Measurements from ENCODE around the gene STAT3. TPM values are rescaled to one million over a fixed set of nuclear protein-coding genes. Genes with fewer than 3 reads are reported as not detected.
"Not testable (repeated sequence)": the region's sequence is repeated elsewhere in the genome, so short reads cannot be mapped to it uniquely, and the experiment has no call there.

STAT3 gene
- total RNA-seq, 1 donor from 2014 or later = 281 TPM

GRCh38 chr17:42404326-42405055, 16.2 kb upstream of the STAT3 start:
- H3K9me3 Mint-ChIP-seq (ENCODE audit: unreplicated experiment) = no peaks in the 10 kb centered on the region
- TF ChIP-seq CTCF (IDR thresholded peaks at IDR 0.05) = no peak
- no peak overlapping the region for H3K27ac Mint-ChIP-seq (ENCODE audit: unreplicated experiment)
- no peaks in the 10 kb centered on the region for H3K27me3 Mint-ChIP-seq (ENCODE audit: unreplicated experiment)
- peaks cover 62% of the 10 kb centered on the region for H3K4me1 Mint-ChIP-seq (ENCODE audit: unreplicated experiment)
- H3K36me3 Mint-ChIP-seq (ENCODE audit: unreplicated experiment) = peaks cover 13% of the 10 kb centered on the region
- no peak overlapping the region for H3K4me3 Mint-ChIP-seq (ENCODE audit: unreplicated experiment)
- no peak for DNase-seq (ENCODE audit: extremely low spot score, unreplicated experiment)

- Mint-ChIP-seq H3K4me1 (ENCODE audit: unreplicated experiment) (peaks cover 64% of the 10 kb centered on the region), H3K27me3 (ENCODE audit: unreplicated experiment) (no peaks in the 10 kb centered on the region), H3K9me3 (ENCODE audit: unreplicated experiment) (no peaks in the 10 kb centered on the region), H3K4me3 (ENCODE audit: unreplicated experiment) (no peak overlapping the region), H3K27ac (ENCODE audit: unreplicated experiment) (peak overlapping the region; percentile 48), H3K36me3 (ENCODE audit: unreplicated experiment) (peaks cover 13% of the 10 kb centered on the region)
- peak; percentile 41 for TF ChIP-seq CTCF (IDR thresholded peaks at IDR 0.05)
- DNase-seq (ENCODE audit: extremely low spot score, unreplicated experiment) = no peak
Observed at GRCh38 chr17:42403150-42403549, 14.9 kb upstream of the STAT3 start.

GRCh38 chr17:42402117-42402516, 13.9 kb upstream of the STAT3 start:
- TF ChIP-seq CTCF (IDR thresholded peaks at IDR 0.05) = no peak
- no peaks in the 10 kb centered on the region for H3K9me3 Mint-ChIP-seq (ENCODE audit: unreplicated experiment)
- DNase-seq (ENCODE audit: extremely low spot score, unreplicated experiment) = no peak
- peaks cover 54% of the 10 kb centered on the region for H3K4me1 Mint-ChIP-seq (ENCODE audit: unreplicated experiment)
- peaks cover 13% of the 10 kb centered on the region for H3K36me3 Mint-ChIP-seq (ENCODE audit: unreplicated experiment)
- peak overlapping the region; percentile 48 for H3K27ac Mint-ChIP-seq (ENCODE audit: unreplicated experiment)
- no peaks in the 10 kb centered on the region for H3K27me3 Mint-ChIP-seq (ENCODE audit: unreplicated experiment)
- H3K4me3 Mint-ChIP-seq (ENCODE audit: unreplicated experiment) = no peak overlapping the region

- H3K27ac Mint-ChIP-seq (ENCODE audit: unreplicated experiment); DNase-seq (ENCODE audit: extremely low spot score, unreplicated experiment); H3K4me3 Mint-ChIP-seq (ENCODE audit: unreplicated experiment); H3K9me3 Mint-ChIP-seq (ENCODE audit: unreplicated experiment); H3K27me3 Mint-ChIP-seq (ENCODE audit: unreplicated experiment): not testable (repeated sequence)
- Mint-ChIP-seq H3K36me3 (ENCODE audit: unreplicated experiment) (peaks cover 13% of the 10 kb centered on the region), H3K4me1 (ENCODE audit: unreplicated experiment) (peaks cover 41% of the 10 kb centered on the region)
Observed at GRCh38 chr17:42400844-42401375, 12.7 kb upstream of the STAT3 start.

GRCh38 chr17:42399948-42400843, 12.0 kb upstream of the STAT3 start:
- no peak overlapping the region for H3K4me3 Mint-ChIP-seq (ENCODE audit: unreplicated experiment)
- H3K36me3 Mint-ChIP-seq (ENCODE audit: unreplicated experiment) = peaks cover 13% of the 10 kb centered on the region
- H3K9me3 Mint-ChIP-seq (ENCODE audit: unreplicated experiment) = no peaks in the 10 kb centered on the region
- peak overlapping the region; percentile 36 for H3K27ac Mint-ChIP-seq (ENCODE audit: unreplicated experiment)
- peaks cover 40% of the 10 kb centered on the region for H3K4me1 Mint-ChIP-seq (ENCODE audit: unreplicated experiment)
- H3K27me3 Mint-ChIP-seq (ENCODE audit: unreplicated experiment) = no peaks in the 10 kb centered on the region
- TF ChIP-seq CTCF (IDR thresholded peaks at IDR 0.05) = no peak
- no peak for DNase-seq (ENCODE audit: extremely low spot score, unreplicated experiment)
